HepG2 (cell line): Measurements from ENCODE around the gene ZMAT2.

ENCODE experiments used
- BRCA1 ChIP-seq: sonication (generic); formaldehyde crosslinking; IDR thresholded peaks from 2 replicates; pipeline ENCODE4 v1.4.0; 2020; ENCODE audit warnings: missing genetic modification reagents
- FOXM1 ChIP-seq: sonication (generic); formaldehyde crosslinking; IDR thresholded peaks from 2 replicates; pipeline ENCODE4 v1.5.0; 2020; ENCODE audit warnings: missing genetic modification reagents
- NFAT5 ChIP-seq: sonication (generic); formaldehyde crosslinking; IDR thresholded peaks from 2 replicates; pipeline ENCODE4 v1.4.0; 2020; ENCODE audit warnings: missing genetic modification reagents
- TF ChIP-seq, protein P1 (sequence below): sonication (generic); formaldehyde crosslinking; IDR thresholded peaks from 2 replicates; pipeline ENCODE4 v1.8.1; 2023; ENCODE audit warnings: mild to moderate bottlenecking, moderate library complexity, missing genetic modification reagents

- TF ChIP-seq FOXM1 (CRISPR knock-in tag) (no peak), BRCA1 (CRISPR knock-in tag) (no peak), NFAT5 (no peak)
- TF ChIP-seq, protein P1, sequence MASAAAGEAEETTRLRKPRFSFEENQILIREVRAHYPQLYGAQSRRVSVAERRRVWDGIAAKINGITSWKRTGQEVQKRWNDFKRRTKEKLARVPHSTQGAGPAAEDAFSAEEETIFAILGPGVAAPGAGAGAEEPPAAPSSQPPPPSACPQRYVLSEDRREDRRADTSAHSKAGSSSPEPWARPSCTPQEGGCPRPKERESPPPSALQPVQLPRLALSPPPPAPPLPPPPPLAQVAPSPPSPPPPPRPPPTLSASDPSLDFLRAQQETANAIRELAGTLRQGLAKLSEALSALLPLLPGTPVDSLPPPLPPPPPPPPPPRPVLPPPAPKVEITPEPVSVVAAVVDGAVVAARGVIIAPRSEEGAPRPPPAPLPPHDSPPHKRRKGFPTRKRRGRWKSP (CRISPR knock-in tag), result no peak
These were observed 21.3 kb upstream of the ZMAT2 start for GRCh38 chr5:140678993-140679392.
